Mononuclear cell (primary cell): ENCODE results near the gene CFAP97D2. TPM values are rescaled to one million over a fixed set of nuclear protein-coding genes. Genes with fewer than 3 reads are reported as not detected.
"Not testable (repeated sequence)": the region's sequence is repeated elsewhere in the genome, so short reads cannot be mapped to it uniquely, and the experiment has no call there.

Experiments used
- H3K27me3 ChIP-seq: 2 replicates; pipeline ENCODE4 v1.6.0; 2011; ENCODE audit warnings: low read length, control low read depth; ENCODE audit not compliant: insufficient read depth
- H3K4me1 ChIP-seq: 2 replicates; pipeline ENCODE4 v1.5.1; 2011; ENCODE audit warnings: mild to moderate bottlenecking, low read length, control low read depth; ENCODE audit not compliant: insufficient read depth
- H3K4me3 ChIP-seq: 2 replicates; pipeline ENCODE4 v1.5.1; 2011; ENCODE audit warnings: mild to moderate bottlenecking, low read length, moderate library complexity
- H3K9me3 ChIP-seq: 2 replicates; pipeline ENCODE4 v1.5.1; 2011; ENCODE audit warnings: low read depth, mild to moderate bottlenecking, control low read depth, low read length
- total RNA-seq: library from RNA; depleted of rRNA; stranded (reverse); fragments of >200 nt; gene quantifications from one replicate; pipeline ENCODE4 v1.2.3, GENCODE V29; 2012

CFAP97D2 gene
- total RNA-seq, 1 donor, result 0.94 TPM

- Histone ChIP-seq H3K27me3 (no peaks in the 10 kb centered on the region), H3K9me3 (no peaks in the 10 kb centered on the region), H3K4me3 (no peak overlapping the region), H3K4me1 (peaks cover 55% of the 10 kb centered on the region)
These were observed 38.7 kb upstream of the CFAP97D2 start for GRCh38 chr13:114140131-114140905.

- Histone ChIP-seq H3K4me3 (no peak overlapping the region), H3K27me3 (no peaks in the 10 kb centered on the region), H3K4me1 (peaks cover 61% of the 10 kb centered on the region), H3K9me3 (no peaks in the 10 kb centered on the region)
These were observed 38.2 kb upstream of the CFAP97D2 start for GRCh38 chr13:114140906-114141250.

- no peaks in the 10 kb centered on the region for H3K27me3 ChIP-seq
- no peaks in the 10 kb centered on the region for H3K9me3 ChIP-seq
- peaks cover 66% of the 10 kb centered on the region for H3K4me1 ChIP-seq
- H3K4me3 ChIP-seq, result no peak overlapping the region
These were observed 37.6 kb upstream of the CFAP97D2 start for GRCh38 chr13:114141261-114141996.

- H3K9me3 ChIP-seq, result no peaks in the 10 kb centered on the region
- H3K27me3 ChIP-seq, result no peaks in the 10 kb centered on the region
- H3K4me1 ChIP-seq, result peaks cover 73% of the 10 kb centered on the region
- no peak overlapping the region for H3K4me3 ChIP-seq
These were observed 36.9 kb upstream of the CFAP97D2 start for GRCh38 chr13:114142137-114142550.

- peaks cover 77% of the 10 kb centered on the region for H3K4me1 ChIP-seq
- H3K27me3 ChIP-seq, result no peaks in the 10 kb centered on the region
- no peak overlapping the region for H3K4me3 ChIP-seq
- H3K9me3 ChIP-seq, result no peaks in the 10 kb centered on the region
These were observed 36.2 kb upstream of the CFAP97D2 start for GRCh38 chr13:114142640-114143490.

GRCh38 chr13:114143806-114144605, 35.1 kb upstream of the CFAP97D2 start:
- Histone ChIP-seq H3K27me3 (no peaks in the 10 kb centered on the region), H3K4me3 (no peak overlapping the region), H3K4me1 (peaks cover 89% of the 10 kb centered on the region), H3K9me3 (no peaks in the 10 kb centered on the region)

- peaks cover 96% of the 10 kb centered on the region for H3K4me1 ChIP-seq
- no peak overlapping the region for H3K4me3 ChIP-seq
These were observed 34.3 kb upstream of the CFAP97D2 start for GRCh38 chr13:114144606-114145244.

GRCh38 chr13:114145256-114145655, 33.8 kb upstream of the CFAP97D2 start:
- Histone ChIP-seq H3K4me3 (no peak overlapping the region), H3K9me3 (no peaks in the 10 kb centered on the region), H3K4me1 (peaks cover 97% of the 10 kb centered on the region), H3K27me3 (no peaks in the 10 kb centered on the region)

More at GRCh38 chr13:114144606-114145244, 34.3 kb upstream of the CFAP97D2 start:
- Histone ChIP-seq H3K27me3 (no peaks in the 10 kb centered on the region), H3K9me3 (no peaks in the 10 kb centered on the region)

- Histone ChIP-seq H3K9me3 (no peaks in the 10 kb centered on the region), H3K27me3 (no peaks in the 10 kb centered on the region), H3K4me1 (peaks cover 97% of the 10 kb centered on the region), H3K4me3 (no peak overlapping the region)
These were observed 33.3 kb upstream of the CFAP97D2 start for GRCh38 chr13:114145722-114146121.

GRCh38 chr13:114146173-114146572, 32.9 kb upstream of the CFAP97D2 start:
- Histone ChIP-seq H3K4me3 (no peak overlapping the region), H3K9me3 (no peaks in the 10 kb centered on the region), H3K27me3 (no peaks in the 10 kb centered on the region), H3K4me1 (peaks cover 97% of the 10 kb centered on the region)

GRCh38 chr13:114146629-114147028, 32.4 kb upstream of the CFAP97D2 start:
- Histone ChIP-seq H3K27me3 (no peaks in the 10 kb centered on the region), H3K4me1 (peaks cover 97% of the 10 kb centered on the region), H3K9me3 (no peaks in the 10 kb centered on the region), H3K4me3 (no peak overlapping the region)

- peaks cover 97% of the 10 kb centered on the region for H3K4me1 ChIP-seq
- no peaks in the 10 kb centered on the region for H3K9me3 ChIP-seq
- no peaks in the 10 kb centered on the region for H3K27me3 ChIP-seq
- no peak overlapping the region for H3K4me3 ChIP-seq
These were observed 31.1 kb upstream of the CFAP97D2 start for GRCh38 chr13:114147803-114148520.

- no peaks in the 10 kb centered on the region for H3K27me3 ChIP-seq
- H3K4me3 ChIP-seq, result no peak overlapping the region
- H3K9me3 ChIP-seq, result no peaks in the 10 kb centered on the region
- peaks cover 97% of the 10 kb centered on the region for H3K4me1 ChIP-seq
These were observed 30.6 kb upstream of the CFAP97D2 start for GRCh38 chr13:114148521-114148855.

- H3K4me3 ChIP-seq, H3K9me3 ChIP-seq, H3K27me3 ChIP-seq: not testable (repeated sequence)
- H3K4me1 ChIP-seq, result peaks cover 97% of the 10 kb centered on the region
These were observed 30.2 kb upstream of the CFAP97D2 start for GRCh38 chr13:114148886-114149285.
